ENCODE measurements around the gene HS6ST1. TPM values are rescaled to one million over a fixed set of nuclear protein-coding genes. Genes with fewer than 3 reads are reported as not detected.

HS6ST1 gene
- total and polyA plus RNA-seq, 2 donors (not counting 1 experiment from before 2014, with no cell fraction given), result 7.8 to 22.7 TPM

DNA sequence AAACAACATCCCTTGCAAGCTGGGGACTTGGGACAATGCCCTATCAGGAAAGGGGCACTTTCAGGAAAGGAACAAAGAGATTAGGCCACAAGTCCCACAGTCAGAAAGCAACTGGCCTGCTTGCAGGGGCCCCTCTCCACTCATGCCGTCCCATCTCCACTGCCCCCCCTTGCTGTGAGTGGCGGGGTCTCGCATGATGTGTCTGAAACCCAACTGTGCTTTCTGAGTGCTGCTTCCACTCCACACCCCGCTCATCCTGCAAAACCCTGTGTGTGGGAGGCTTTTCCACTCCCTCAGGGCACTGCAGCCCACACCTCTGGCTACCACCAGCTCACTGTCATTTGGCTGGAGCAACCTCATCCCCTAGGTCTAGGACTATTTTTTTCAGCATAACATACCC is 7.9 kb downstream of the HS6ST1 start:
- Mint-ChIP-seq H3K27me3 (no peaks in the 10 kb centered on the region), H3K9me3 (ENCODE audit: insufficient read depth) (no peaks in the 10 kb centered on the region), H3K27ac (no peak overlapping the region), H3K4me3 (no peak overlapping the region), H3K4me1 (peaks cover 50% of the 10 kb centered on the region)
- CTCF ChIA-PET, result no interaction called here
- no peak for DNase-seq
- Histone ChIP-seq H3K36me3 (replicated peaks in 1 of 2; ENCODE audit: control extremely low read depth in 1 of 2, control insufficient read depth in 1 of 2, extremely low read depth in 1 of 2, insufficient read depth in 2 of 2, low read length in 1 of 2) (peaks cover 0 to 10% of the 10 kb centered on the region in 2 experiments), H4K20me1 (ENCODE audit: control insufficient read depth, insufficient read depth, low read length, poor library complexity, severe bottlenecking) (peaks cover 100% of the 10 kb centered on the region), H3K4me1 (ENCODE audit: control insufficient read depth in 2 of 2, insufficient read depth in 2 of 2, low read length in 2 of 2) (peaks cover under 1 to 16% of the 10 kb centered on the region in 2 donors), H3K9me3 (ENCODE audit: control extremely low read depth in 1 of 3, control insufficient read depth in 2 of 3, insufficient read depth in 1 of 3, low read length in 2 of 3) (no peaks in the 10 kb centered on the region), H3K4me3 (ENCODE audit: control extremely low read depth in 1 of 5, extremely low read depth in 1 of 5, insufficient read depth in 1 of 5, low read depth in 2 of 5, low read length in 4 of 5) (no peak overlapping the region), H3K79me2 (ENCODE audit: control insufficient read depth, insufficient read depth, low read length) (peaks cover 99% of the 10 kb centered on the region), H3K27ac (ENCODE audit: low read length in 2 of 2) (no peak overlapping the region), H3K9ac (ENCODE audit: low read length) (no peak overlapping the region), H3K27me3 (replicated peaks in 1 of 4; ENCODE audit: control extremely low read depth in 1 of 4, control insufficient read depth in 3 of 4, insufficient read depth in 4 of 4, low read length in 3 of 4) (no peaks in the 10 kb centered on the region), H2AFZ (ENCODE audit: insufficient read depth, low read depth, low read length, poor library complexity, severe bottlenecking) (no peak overlapping the region), H3K4me2 (replicated peaks; ENCODE audit: low read depth, low read length, poor library complexity, severe bottlenecking) (no peak overlapping the region)
- WGBS (ENCODE audit: insufficient coverage), result 79% methylated on average over 4 of the region's 4 CpGs
- POLR2A ChIA-PET, result interaction anchor here (1.2 kb wide), 1 partner anchor 16 kb away, joined by 3 read pairs; no protein-coding TSS in a partner anchor
- intact Hi-C loops (cut with micrococcal nuclease), result loop anchor here (10.0 kb wide), 1 partner anchor 1874 kb away; the partner anchor contains the start of genes MZT2B and SMPD4
- TF ChIP-seq, protein P1, sequence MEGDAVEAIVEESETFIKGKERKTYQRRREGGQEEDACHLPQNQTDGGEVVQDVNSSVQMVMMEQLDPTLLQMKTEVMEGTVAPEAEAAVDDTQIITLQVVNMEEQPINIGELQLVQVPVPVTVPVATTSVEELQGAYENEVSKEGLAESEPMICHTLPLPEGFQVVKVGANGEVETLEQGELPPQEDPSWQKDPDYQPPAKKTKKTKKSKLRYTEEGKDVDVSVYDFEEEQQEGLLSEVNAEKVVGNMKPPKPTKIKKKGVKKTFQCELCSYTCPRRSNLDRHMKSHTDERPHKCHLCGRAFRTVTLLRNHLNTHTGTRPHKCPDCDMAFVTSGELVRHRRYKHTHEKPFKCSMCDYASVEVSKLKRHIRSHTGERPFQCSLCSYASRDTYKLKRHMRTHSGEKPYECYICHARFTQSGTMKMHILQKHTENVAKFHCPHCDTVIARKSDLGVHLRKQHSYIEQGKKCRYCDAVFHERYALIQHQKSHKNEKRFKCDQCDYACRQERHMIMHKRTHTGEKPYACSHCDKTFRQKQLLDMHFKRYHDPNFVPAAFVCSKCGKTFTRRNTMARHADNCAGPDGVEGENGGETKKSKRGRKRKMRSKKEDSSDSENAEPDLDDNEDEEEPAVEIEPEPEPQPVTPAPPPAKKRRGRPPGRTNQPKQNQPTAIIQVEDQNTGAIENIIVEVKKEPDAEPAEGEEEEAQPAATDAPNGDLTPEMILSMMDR (IDR thresholded peaks at IDR 0.05), result no peak
- TF ChIP-seq EZH2 (IDR thresholded peaks at IDR 0.05; ENCODE audit: borderline replicate concordance, insufficient read depth, low read depth, low read length, poor library complexity, severe bottlenecking), result no peak
- ATAC-seq (ENCODE audit: low read depth), result no peak

DNA sequence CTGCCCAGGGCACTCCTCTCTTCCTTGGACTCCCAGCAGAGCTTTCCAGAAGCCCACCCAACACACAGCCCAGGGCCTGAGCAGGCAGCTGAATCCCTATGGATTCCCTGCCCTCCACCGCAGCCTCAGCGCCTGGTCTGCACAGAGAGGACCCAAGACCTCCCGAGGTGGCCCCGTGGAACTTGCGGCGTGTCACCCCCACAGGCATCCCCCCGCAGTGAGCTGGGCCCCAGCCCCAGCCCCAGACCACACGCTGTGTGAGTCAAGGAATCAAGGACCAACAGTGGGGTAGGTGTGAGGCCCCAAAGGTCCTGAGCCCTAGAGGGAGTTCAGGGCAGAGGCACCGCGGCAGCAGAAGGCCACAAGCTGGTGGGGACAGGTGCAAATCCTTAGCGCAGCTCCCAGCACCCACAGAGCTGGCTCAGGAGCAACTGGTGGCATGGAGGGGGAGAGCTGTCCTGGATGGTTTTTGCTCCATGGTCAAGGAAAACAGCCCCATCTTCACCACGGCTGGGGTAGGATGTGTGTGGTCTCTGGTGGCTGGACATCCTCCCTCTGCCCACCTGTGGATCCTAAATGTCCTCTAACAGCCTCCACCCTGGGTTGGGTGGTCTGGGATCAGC is 8.5 kb downstream of the HS6ST1 start:
- no peak overlapping the region for H3K27ac ChIP-seq (ENCODE audit: low read length in 2 of 2)
- 99% methylated on average over 11 of the region's 12 CpGs for WGBS (ENCODE audit: insufficient coverage)
- no peaks in the 10 kb centered on the region for H3K27me3 ChIP-seq (replicated peaks in 1 of 4; ENCODE audit: control extremely low read depth in 1 of 4, control insufficient read depth in 3 of 4, insufficient read depth in 4 of 4, low read length in 3 of 4)
- H4K20me1 ChIP-seq (ENCODE audit: control insufficient read depth, insufficient read depth, low read length, poor library complexity, severe bottlenecking), result peaks cover 100% of the 10 kb centered on the region
- no peak overlapping the region for H3K27ac Mint-ChIP-seq
- peaks cover 97% of the 10 kb centered on the region for H3K79me2 ChIP-seq (ENCODE audit: control insufficient read depth, insufficient read depth, low read length)
- no peak overlapping the region for H3K9ac ChIP-seq (ENCODE audit: low read length)
- H3K4me3 ChIP-seq (ENCODE audit: control extremely low read depth in 1 of 5, extremely low read depth in 1 of 5, insufficient read depth in 1 of 5, low read depth in 2 of 5, low read length in 4 of 5), result no peak overlapping the region
- ATAC-seq (ENCODE audit: low read depth), result no peak
- ChIA-PET POLR2A (interaction anchor here (1.2 kb wide), 1 partner anchor 16 kb away, joined by 3 read pairs; no protein-coding TSS in a partner anchor), CTCF (no interaction called here)
- TF ChIP-seq EZH2 (IDR thresholded peaks at IDR 0.05; ENCODE audit: borderline replicate concordance, insufficient read depth, low read depth, low read length, poor library complexity, severe bottlenecking), result no peak
- TF ChIP-seq, protein P1 (IDR thresholded peaks at IDR 0.05), result no peak
- intact Hi-C loops (cut with micrococcal nuclease), result loop anchor here (10.0 kb wide), 1 partner anchor 1875 kb away; the partner anchor contains the start of genes MZT2B and SMPD4
- peaks cover 0 to 10% of the 10 kb centered on the region in 2 experiments for H3K36me3 ChIP-seq (replicated peaks in 1 of 2; ENCODE audit: control extremely low read depth in 1 of 2, control insufficient read depth in 1 of 2, extremely low read depth in 1 of 2, insufficient read depth in 2 of 2, low read length in 1 of 2)
- H3K4me1 Mint-ChIP-seq, result peaks cover 50% of the 10 kb centered on the region
- no peak overlapping the region for H3K4me2 ChIP-seq (replicated peaks; ENCODE audit: low read depth, low read length, poor library complexity, severe bottlenecking)
- H2AFZ ChIP-seq (ENCODE audit: insufficient read depth, low read depth, low read length, poor library complexity, severe bottlenecking), result no peak overlapping the region
- no peak for DNase-seq
- H3K9me3 ChIP-seq (ENCODE audit: control extremely low read depth in 1 of 3, control insufficient read depth in 2 of 3, insufficient read depth in 1 of 3, low read length in 2 of 3), result no peaks in the 10 kb centered on the region
- H3K4me3 Mint-ChIP-seq, result no peak overlapping the region
- no peaks in the 10 kb centered on the region for H3K27me3 Mint-ChIP-seq
- H3K9me3 Mint-ChIP-seq (ENCODE audit: insufficient read depth), result no peaks in the 10 kb centered on the region
- peaks cover 4 to 16% of the 10 kb centered on the region in 2 donors for H3K4me1 ChIP-seq (ENCODE audit: control insufficient read depth in 2 of 2, insufficient read depth in 2 of 2, low read length in 2 of 2)

Measured in B cell (primary cell).